ENCODE results near the gene USP48. TPM values are rescaled to one million over a fixed set of nuclear protein-coding genes. Genes with fewer than 3 reads are reported as not detected.
A peak's percentile ranks its signal among the peaks of the same experiment; 100 is the strongest.

USP48 gene
- total RNA-seq, 1 experiment from 2014 or later = 84.8 TPM

- no peak overlapping the region for H3K4me3 Mint-ChIP-seq
- no CpG with 5 or more reads among the region's 2 CpGs for WGBS (ENCODE audit: extremely low coverage, insufficient read length, low lambda C conversion rate)
- H2BK12ac ChIP-seq (ENCODE audit: insufficient read length, low read depth, low read length) = no peak overlapping the region
- no peak overlapping the region for H3K9ac ChIP-seq (ENCODE audit: extremely low read depth, insufficient read length, low read length)
- H3K4me1 ChIP-seq (ENCODE audit: insufficient read depth, low read length) = peaks cover 3% of the 10 kb centered on the region; the same call in 1 of the 2 replicates
- H2AK5ac ChIP-seq (ENCODE audit: insufficient read length, low read length) = no peak overlapping the region
- no peaks in the 10 kb centered on the region for H3K9me3 ChIP-seq (ENCODE audit: control insufficient read depth, low read depth, low read length)
- H2BK20ac ChIP-seq (ENCODE audit: low read depth, low read length, poor library complexity, severe bottlenecking) = no peak overlapping the region
- H2BK15ac ChIP-seq (ENCODE audit: low read depth, low read length) = no peak overlapping the region
- no peak overlapping the region for H3K56ac ChIP-seq (ENCODE audit: insufficient read length, low read depth, low read length)
- peaks cover 6 to 23% (median 18%) of the 10 kb centered on the region in 3 experiments; a peak in 6 of 7 replicates for H3K36me3 Mint-ChIP-seq (ENCODE audit: insufficient read depth in 1 of 3, low read depth in 3 of 3)
- no peak overlapping the region for H2BK120ac ChIP-seq (ENCODE audit: low read depth, low read length, poor library complexity, severe bottlenecking)
- H3K14ac ChIP-seq (ENCODE audit: insufficient read depth, low read length) = no peak overlapping the region
- no peaks in the 10 kb centered on the region for H3K27me3 Mint-ChIP-seq (ENCODE audit: low read depth)
- H4K5ac ChIP-seq (ENCODE audit: insufficient read length, low read depth, low read length) = no peak overlapping the region
- no peak overlapping the region for H4K8ac ChIP-seq (replicated peaks; ENCODE audit: insufficient read length, low read depth, low read length)
- no peaks in the 10 kb centered on the region for H3K9me3 Mint-ChIP-seq
- H3K23ac ChIP-seq (ENCODE audit: insufficient read length, low read depth, low read length) = no peak overlapping the region
- no peaks in the 10 kb centered on the region for H3K23me2 ChIP-seq (ENCODE audit: insufficient read length, low read depth, low read length, poor library complexity, severe bottlenecking)
- H3K4me2 ChIP-seq (ENCODE audit: insufficient read depth, insufficient read length, low read length) = no peak overlapping the region
- H4K91ac ChIP-seq (ENCODE audit: insufficient read length, low read depth, low read length) = no peak overlapping the region
- H3T11ph ChIP-seq (ENCODE audit: low read length) = no peak overlapping the region
- H3K79me2 ChIP-seq (ENCODE audit: insufficient read depth, low read length) = peaks cover 19% of the 10 kb centered on the region; the same call in 1 of the 2 replicates
- H2AFZ ChIP-seq (ENCODE audit: low read length) = no peak overlapping the region
- TF ChIP-seq CTCF (conservative IDR thresholded peaks at IDR 0.05) = no peak
- H3K18ac ChIP-seq (ENCODE audit: insufficient read length, low read depth, low read length) = no peak overlapping the region
- no peak overlapping the region for H2BK5ac ChIP-seq (ENCODE audit: insufficient read length, low read length)
- no peaks in the 10 kb centered on the region for H3K27me3 ChIP-seq (ENCODE audit: insufficient read depth, low read length)
- H3K4ac ChIP-seq (ENCODE audit: low read depth, low read length) = no peak overlapping the region
- peaks cover 4 to 10% of the 10 kb centered on the region in 2 experiments for H3K4me1 Mint-ChIP-seq
- no peaks in the 10 kb centered on the region for H4K20me1 ChIP-seq (ENCODE audit: control insufficient read depth, insufficient read depth, insufficient read length)
- peak overlapping the region in 1 of 3 experiments; percentile 21; a peak in 1 of 7 replicates for H3K27ac Mint-ChIP-seq
- no peak for DNase-seq
- H3K79me1 ChIP-seq (ENCODE audit: insufficient read depth, low read depth, low read length, poor library complexity, severe bottlenecking) = peaks cover 13% of the 10 kb centered on the region
- H3K27ac ChIP-seq (ENCODE audit: insufficient read length, low read depth, low read length) = no peak overlapping the region
These were observed 23.8 kb downstream of the USP48 start for GRCh38 chr1:21759182-21759581.
